GM21367 (cell line): Measurements from ENCODE around the gene TAS1R1.

ENCODE experiments used
- ATAC-seq: cut with Tn5 transposase; IDR thresholded peaks from one replicate; pipeline ENCODE4 v1.9.1; 2021; ENCODE audit not compliant: unreplicated experiment

TAS1R1 gene

GRCh38 chr1:6627841-6628545 lies 72.9 kb downstream of the TAS1R1 start:
- no peak for ATAC-seq

GRCh38 chr1:6628971-6629479 lies 73.9 kb downstream of the TAS1R1 start:
- no peak for ATAC-seq
